Measurements from ENCODE around the gene RTL10. TPM values are rescaled to one million over a fixed set of nuclear protein-coding genes. Genes with fewer than 3 reads are reported as not detected.

The RTL10 gene
- total and polyA plus RNA-seq, 2 of the 4 experiments (the other 2 are of a cell fraction) = 8.6 to 12.1 TPM

DNA sequence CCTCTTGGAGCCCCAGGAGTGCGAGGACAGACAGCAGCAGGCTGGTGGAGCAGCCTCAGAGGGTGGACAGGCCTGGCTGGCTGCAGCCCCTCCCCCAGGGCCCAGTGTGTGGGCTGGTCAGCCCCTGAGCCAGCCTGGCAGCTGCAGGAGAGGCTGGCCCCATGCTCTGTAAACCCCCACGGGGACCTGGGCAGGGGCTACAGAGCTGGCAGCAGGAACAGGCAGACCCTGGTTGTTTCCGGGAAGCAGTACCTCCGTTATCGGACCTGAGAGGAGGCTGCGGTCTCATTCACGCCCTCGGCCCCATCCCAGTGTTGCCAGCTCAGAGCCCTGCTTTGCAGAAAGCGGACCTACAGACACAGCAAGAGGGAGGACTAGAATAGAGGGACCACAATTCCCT, 48.4 kb upstream of the RTL10 start:
- H4K91ac ChIP-seq (ENCODE audit: insufficient read depth, low read depth, low read length) = no peak overlapping the region
- no peak overlapping the region for H3K14ac ChIP-seq (replicated peaks; ENCODE audit: low read depth, low read length)
- H3K9me3 ChIP-seq (ENCODE audit: control insufficient read depth, insufficient read depth, low read length) = no peaks in the 10 kb centered on the region
- DNase-seq = no peak
- no peak overlapping the region for H3K56ac ChIP-seq (ENCODE audit: extremely low read depth, insufficient read depth, low read length)
- H2BK15ac ChIP-seq (ENCODE audit: low read depth, low read length) = no peak overlapping the region
- H2AFZ ChIP-seq (replicated peaks; ENCODE audit: low read length, poor library complexity) = no peak overlapping the region
- BruUV-seq (replicated peaks) = no TSS peak
- no peak overlapping the region for H2BK120ac ChIP-seq (ENCODE audit: low read depth, low read length)
- H3K27ac ChIP-seq (ENCODE audit: insufficient read depth, low read length) = no peak overlapping the region
- WGBS, 2 experiments (ENCODE audit: extremely low coverage in 2 of 2, insufficient read length in 1 of 2) = 83% methylated on average over 7 of the region's 9 CpGs; no CpG with 5 or more reads in 1 of the 2 experiments
- no peak overlapping the region for H2BK20ac ChIP-seq (ENCODE audit: low read depth, low read length)
- no peaks in the 10 kb centered on the region for H4K20me1 ChIP-seq (ENCODE audit: insufficient read depth, low read length)
- H3K4me3 ChIP-seq (ENCODE audit: insufficient read depth, low read depth, low read length) = no peak overlapping the region
- in situ Hi-C loops (cut with MboI; ENCODE audit: low sequenced_read_pairs) (no loop called here), intact Hi-C loops (cut with micrococcal nuclease) (no loop called here), dilution Hi-C loops (cut with HindIII; ENCODE audit: low sequenced_read_pairs, unreplicated experiment) (no loop called here)
- H2BK5ac ChIP-seq (ENCODE audit: low read depth, low read length, poor library complexity, severe bottlenecking) = no peak overlapping the region
- H3K18ac ChIP-seq (ENCODE audit: low read depth, low read length) = no peak overlapping the region
- ChIA-PET POLR2A (ENCODE audit: unreplicated experiment) (no interaction called here), CTCF (interaction anchor here (2.5 kb wide), 1 partner anchor 172 kb away, joined by 10 read pairs; no protein-coding TSS in a partner anchor)
- no peak for TF ChIP-seq CHD1 (IDR thresholded peaks at IDR 0.05; ENCODE audit: low read depth, low read length)
- TF ChIP-seq RCOR1 (IDR thresholded peaks at IDR 0.05; ENCODE audit: insufficient replicate concordance, low read length) = no peak
- no peak for TF ChIP-seq SMC3 (IDR thresholded peaks at IDR 0.05; ENCODE audit: low read depth, low read length)
- no peak for TF ChIP-seq RAD21 (IDR thresholded peaks at IDR 0.05; ENCODE audit: low read length)
- no peak for TF ChIP-seq CEBPB (IDR thresholded peaks at IDR 0.05; ENCODE audit: low read depth, low read length)
- TF ChIP-seq NFE2L2 (IDR thresholded peaks at IDR 0.05; ENCODE audit: low read depth, low read length) = no peak
- no peak for TF ChIP-seq RFX5 (IDR thresholded peaks at IDR 0.05; ENCODE audit: low read depth, low read length)
- no peak overlapping the region for H3K4me2 ChIP-seq (ENCODE audit: low read depth, low read length)
- H3K36me3 ChIP-seq (ENCODE audit: control insufficient read depth, insufficient read depth, low read length) = peaks cover 6% of the 10 kb centered on the region
- H4K5ac ChIP-seq (ENCODE audit: low read depth, low read length) = no peak overlapping the region
- H3K27me3 ChIP-seq (ENCODE audit: control insufficient read depth, insufficient read depth, low read length) = no peaks in the 10 kb centered on the region
- H4K8ac ChIP-seq (ENCODE audit: low read depth in 2 of 2, low read length in 2 of 2) = no peak overlapping the region
- H3K9ac ChIP-seq (ENCODE audit: low read depth, low read length) = no peak overlapping the region
- H2AK5ac ChIP-seq (ENCODE audit: low read depth, low read length) = no peak overlapping the region
- peak; percentile 54 for ATAC-seq (ENCODE audit: low read depth)
- 0 out of 4 replicates have a peak, but pooled peaks cover 0 to 4% of the 10 kb centered on the region in 2 experiments for H3K79me1 ChIP-seq (ENCODE audit: low read depth in 1 of 2, low read length in 2 of 2)
- peaks cover 7% of the 10 kb centered on the region for H3K4me1 ChIP-seq (ENCODE audit: control insufficient read depth, insufficient read depth, low read length)
- H3K9me1 ChIP-seq (ENCODE audit: insufficient read depth, low read length) = 0 out of 2 replicates have a peak, but pooled peaks cover 2% of the 10 kb centered on the region
- H3K23ac ChIP-seq (ENCODE audit: low read depth, low read length) = no peak overlapping the region
- no peak overlapping the region for H2AK9ac ChIP-seq (replicated peaks; ENCODE audit: low read depth, low read length, poor library complexity)
- no peak overlapping the region for H3K4ac ChIP-seq (ENCODE audit: low read depth, low read length)
